Choroid plexus epithelial cell (primary cell): ENCODE measurements around the gene TOMM70.

ENCODE experiments used
- DNase-seq: peaks from one replicate; pipeline ENCODE4 v3.0.0-alpha.2; 2010; ENCODE audit warnings: low read depth
- H3K4me3 ChIP-seq: 2 replicates; pipeline ENCODE4 v1.5.1; 2011; ENCODE audit warnings: low read depth, mild to moderate bottlenecking, control low read depth, low read length, moderate library complexity
- CTCF ChIP-seq: conservative IDR thresholded peaks from 2 replicates; pipeline ENCODE4 v1.5.1; 2011; ENCODE audit warnings: low read depth, mild to moderate bottlenecking, control low read depth, inconsistent platforms, low read length, moderate library complexity

TOMM70 gene

GRCh38 chr3:100437721-100438622 is 37.1 kb upstream of the TOMM70 start:
- DNase-seq, result no peak
- no peak for TF ChIP-seq CTCF
- no peak overlapping the region for H3K4me3 ChIP-seq

GRCh38 chr3:100436951-100437350 is 36.1 kb upstream of the TOMM70 start:
- TF ChIP-seq CTCF, result no peak
- no peak overlapping the region for H3K4me3 ChIP-seq
- no peak for DNase-seq

GRCh38 chr3:100429187-100429716 is 28.4 kb upstream of the TOMM70 start:
- no peak overlapping the region for H3K4me3 ChIP-seq
- DNase-seq, result no peak
- TF ChIP-seq CTCF, result no peak

GRCh38 chr3:100427699-100428098 is 26.8 kb upstream of the TOMM70 start:
- no peak overlapping the region for H3K4me3 ChIP-seq
- no peak for TF ChIP-seq CTCF
- no peak for DNase-seq

- no peak overlapping the region for H3K4me3 ChIP-seq
- DNase-seq, result no peak
- no peak for TF ChIP-seq CTCF
Observed at GRCh38 chr3:100426067-100426682, 25.3 kb upstream of the TOMM70 start.

GRCh38 chr3:100425316-100425715 is 24.4 kb upstream of the TOMM70 start:
- no peak overlapping the region for H3K4me3 ChIP-seq
- no peak for TF ChIP-seq CTCF
- no peak for DNase-seq
